OCI-M2 (cell line): ENCODE data around the gene SLAIN2.
A peak's percentile ranks its signal among the peaks of the same experiment; 100 is the strongest.

Experiments used
- DNase-seq: peaks from one replicate; lab custom pipeline; 2025; ENCODE audit not compliant: unreplicated experiment; lab: John Stamatoyannopoulos, UW

Gene SLAIN2

DNA sequence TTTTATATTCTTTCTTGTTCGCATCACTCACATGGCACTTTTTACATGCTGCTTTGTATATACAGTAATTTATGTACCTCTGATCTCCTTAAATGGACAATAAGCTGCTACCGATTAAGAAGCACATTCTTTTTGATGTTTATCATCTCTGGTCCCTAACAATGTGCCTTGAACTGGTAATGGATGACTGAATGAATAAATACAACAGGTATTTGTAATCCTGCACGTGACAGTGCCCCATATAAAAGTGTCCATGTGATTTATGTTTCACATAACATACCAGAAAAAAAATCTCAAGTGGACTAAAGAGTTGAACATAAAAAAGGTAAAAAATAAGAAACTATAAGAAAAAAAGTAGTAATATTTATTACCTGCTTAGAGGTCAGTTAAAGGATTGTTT lies 7.7 kb upstream of the SLAIN2 start:
- no peak for DNase-seq

DNA sequence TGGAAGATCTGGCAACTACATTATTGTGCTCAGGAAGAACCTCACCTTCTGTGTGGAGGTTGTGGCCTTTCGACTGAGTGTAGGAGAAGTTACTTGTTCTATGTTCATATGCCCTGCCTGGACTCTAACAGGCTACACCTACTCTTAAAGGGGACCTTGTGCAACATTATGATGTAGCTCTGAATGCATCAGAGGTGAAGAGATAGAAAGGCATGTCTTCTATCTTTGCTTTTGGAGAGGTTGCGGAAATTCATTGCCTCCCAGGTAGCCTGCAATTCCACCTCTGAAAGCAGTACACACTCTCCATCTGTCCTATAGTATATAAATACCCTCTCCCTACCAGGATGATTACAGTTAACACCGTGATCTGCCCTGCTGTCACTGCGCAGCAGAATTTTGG lies 7.1 kb upstream of the SLAIN2 start:
- DNase-seq, result no peak

DNA sequence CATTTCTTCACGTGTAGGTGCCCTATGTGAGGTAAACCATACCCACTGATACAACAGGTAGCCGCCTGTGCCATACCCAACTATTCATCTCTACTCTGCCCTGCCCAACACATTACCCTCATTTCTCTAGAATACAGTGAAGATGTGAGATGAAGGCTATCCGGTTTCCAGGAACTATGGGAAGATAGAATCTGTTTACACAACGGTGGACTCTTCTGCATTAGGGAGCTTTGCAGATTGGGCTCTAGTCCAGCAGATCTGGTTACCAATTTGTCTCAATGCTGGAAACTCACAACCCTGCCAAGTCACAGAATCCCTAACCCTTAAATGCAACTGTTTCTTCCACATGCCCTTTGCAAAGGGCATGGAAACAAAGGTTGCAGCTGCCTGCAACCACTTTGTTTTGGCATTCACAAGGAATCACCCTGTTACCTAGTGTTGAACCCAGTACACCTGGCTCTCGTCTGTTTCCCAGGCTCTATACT lies 6.4 kb upstream of the SLAIN2 start:
- DNase-seq, result no peak

DNA sequence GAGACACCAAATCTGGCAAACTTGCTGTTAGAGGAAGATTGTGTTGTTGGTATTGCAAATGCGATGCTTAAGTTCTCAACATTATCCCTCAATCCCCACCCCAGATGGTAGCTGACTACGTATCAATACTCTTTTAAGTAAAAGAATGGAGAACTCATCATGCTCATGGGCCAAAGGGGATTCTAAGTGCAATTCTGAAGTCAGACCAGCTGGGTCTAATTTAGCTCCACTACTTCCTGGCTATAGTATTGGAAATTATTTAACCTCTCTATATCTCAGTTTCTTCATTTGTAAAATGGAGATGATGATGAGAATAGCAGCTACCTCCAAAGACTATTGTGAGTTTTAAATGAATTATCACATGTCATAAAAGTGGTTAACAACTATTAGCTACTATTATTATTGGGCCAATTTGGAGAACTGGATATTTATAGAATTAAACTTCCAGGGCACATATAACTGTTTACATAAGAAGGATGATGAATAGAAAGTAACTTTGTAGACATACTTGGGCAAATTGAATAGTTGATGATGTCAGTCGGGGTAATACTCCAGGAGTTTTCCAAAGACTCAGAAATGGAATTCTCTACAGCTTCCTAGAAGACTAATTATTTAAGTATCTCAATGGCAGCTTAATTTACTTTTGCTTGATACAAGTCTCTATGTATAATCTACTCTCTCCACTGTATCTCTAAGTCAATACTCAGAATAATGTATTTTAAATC lies 5.0 kb upstream of the SLAIN2 start:
- no peak for DNase-seq

DNA sequence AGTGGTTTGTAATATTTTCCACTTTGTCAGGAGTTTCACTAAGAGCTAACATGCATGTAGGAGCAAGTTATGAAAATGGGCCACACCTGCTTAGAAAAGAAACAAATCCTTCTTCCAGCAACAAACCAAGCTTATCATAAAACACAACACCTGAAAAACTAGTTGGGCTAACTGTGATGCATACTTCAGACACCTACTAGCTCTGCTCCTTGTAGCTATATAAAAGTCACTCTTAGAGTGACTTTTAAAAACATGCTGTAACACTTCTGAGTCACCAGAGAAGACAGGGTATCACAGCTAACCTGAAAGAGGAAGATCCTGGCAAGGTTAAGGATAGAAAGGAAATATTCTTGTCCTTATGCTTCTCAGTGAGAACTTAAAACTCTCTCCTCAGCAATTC lies 3.6 kb upstream of the SLAIN2 start:
- no peak for DNase-seq

DNA sequence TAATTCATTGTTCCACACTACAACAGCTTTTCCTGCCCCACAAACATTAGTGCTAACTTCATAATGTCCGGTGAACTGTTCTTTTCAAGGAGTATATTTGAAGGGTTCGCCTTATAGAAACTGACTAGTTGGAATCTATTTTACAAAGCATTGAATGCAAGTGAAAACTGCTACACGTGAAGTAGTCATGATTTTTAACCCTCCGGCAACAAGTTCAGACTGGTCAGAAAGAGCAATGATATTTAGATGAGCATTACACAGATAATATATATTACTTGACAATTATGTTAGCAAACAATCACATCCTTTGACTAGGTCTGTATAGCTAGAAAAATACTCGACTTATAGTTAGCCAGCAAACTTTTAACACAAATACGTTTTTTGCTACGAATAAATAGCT lies 1.7 kb upstream of the SLAIN2 start:
- DNase-seq, result no peak

DNA sequence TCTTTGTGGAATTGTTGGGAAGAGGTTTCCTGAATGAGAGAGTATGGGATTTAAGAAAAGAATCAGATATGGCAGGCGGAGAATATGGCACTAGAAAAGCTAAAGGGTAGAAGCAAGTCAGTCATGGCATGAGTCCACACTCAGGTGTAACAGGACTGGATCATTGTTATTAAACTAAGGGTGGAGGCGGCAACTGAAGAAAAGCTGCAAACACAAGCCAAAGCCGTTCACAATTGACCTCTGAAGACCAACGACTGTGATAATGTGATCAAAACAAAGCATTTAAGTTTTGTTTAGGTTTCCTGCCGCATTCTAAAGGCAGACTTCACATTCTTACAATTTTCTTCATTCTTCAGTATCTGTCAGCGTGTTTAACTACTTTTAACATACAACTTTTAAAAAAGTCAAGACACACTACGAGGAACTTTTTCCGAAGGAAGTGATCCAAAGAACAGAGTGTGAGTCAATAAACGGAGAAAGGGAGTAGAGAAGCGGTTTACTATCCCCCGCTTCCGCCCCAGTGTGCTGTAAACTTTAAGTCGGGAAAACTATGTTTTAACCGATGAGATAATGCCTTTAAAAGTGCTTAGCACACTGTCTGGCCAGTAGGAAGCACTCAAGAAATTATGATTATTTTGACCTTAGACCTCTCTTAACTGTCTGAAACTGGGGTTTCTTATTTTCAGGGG lies 909 bp upstream of the SLAIN2 start:
- DNase-seq, result peak; percentile 18

DNA sequence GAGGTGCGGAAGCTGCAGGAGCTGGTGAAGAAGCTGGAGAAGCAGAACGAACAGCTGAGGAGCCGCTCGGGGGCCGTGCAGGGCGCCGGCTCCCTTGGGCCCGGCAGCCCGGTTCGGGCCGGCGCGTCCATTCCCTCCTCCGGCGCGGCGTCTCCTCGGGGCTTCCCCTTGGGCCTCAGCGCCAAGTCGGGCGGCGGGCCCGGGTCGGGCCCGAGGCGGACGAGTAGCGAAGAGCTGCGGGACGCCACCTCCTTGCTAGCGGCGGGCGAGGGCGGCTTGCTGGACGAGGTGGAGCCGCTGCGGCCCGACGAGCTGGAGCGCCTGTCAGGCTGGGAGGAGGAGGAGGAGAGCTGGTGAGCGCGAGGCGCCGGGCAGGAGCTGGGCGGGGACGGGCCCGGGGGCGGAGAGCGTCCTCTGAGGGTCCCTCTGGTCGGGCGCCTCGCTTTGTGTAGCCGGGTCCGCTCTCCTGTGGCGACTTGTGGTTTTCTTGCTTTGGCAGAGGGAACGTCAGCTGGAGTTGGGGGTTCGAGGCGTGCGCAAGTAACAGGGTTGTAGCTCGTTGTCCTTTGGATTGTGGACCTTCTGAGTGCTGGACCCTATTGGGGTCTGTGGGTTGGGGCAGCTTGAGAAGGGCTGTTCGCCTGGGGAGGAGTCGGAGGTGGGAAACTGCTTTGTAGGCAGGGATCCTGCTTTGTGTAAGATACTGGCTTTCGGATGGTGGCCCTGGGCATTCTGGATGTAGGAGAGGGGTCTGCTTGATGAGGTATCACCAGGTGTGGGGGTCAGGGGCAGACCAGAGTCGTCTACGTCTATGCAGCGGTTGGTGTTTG lies 662 bp downstream of the SLAIN2 start:
- DNase-seq, result no peak

DNA sequence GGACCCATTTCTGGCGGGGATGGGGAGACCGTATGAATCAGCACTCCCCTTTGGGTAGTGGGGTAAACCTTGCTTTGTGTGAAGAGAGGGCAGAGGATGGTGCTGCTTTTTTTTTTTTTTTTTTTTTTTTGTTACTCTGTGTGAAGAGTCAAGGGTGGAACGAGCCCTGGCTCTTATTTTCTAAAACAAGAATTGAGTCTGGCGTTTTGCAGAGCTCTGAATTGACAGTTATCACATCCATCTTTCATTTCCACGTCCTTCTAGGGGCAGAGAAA lies 1.2 kb downstream of the SLAIN2 start:
- no peak for DNase-seq

DNA sequence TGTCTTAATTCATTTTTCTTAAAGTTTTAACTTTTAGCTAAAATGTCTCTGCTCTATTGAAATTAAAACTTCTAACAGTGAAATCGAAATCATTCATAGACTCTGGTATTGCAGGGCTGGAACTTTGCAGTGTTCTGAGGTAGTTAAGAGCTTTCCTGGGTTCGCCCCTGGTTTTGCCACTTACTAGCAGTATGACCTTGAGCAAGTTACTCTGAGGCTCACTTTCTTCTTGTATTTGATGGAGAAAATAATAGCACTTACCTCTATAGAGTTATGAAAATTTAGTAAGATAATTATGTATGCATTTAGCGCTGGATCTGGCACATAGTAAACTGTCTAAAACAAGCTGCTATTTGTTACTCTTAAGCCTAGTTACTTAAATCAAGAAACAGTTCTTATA lies 1.7 kb downstream of the SLAIN2 start:
- no peak for DNase-seq

DNA sequence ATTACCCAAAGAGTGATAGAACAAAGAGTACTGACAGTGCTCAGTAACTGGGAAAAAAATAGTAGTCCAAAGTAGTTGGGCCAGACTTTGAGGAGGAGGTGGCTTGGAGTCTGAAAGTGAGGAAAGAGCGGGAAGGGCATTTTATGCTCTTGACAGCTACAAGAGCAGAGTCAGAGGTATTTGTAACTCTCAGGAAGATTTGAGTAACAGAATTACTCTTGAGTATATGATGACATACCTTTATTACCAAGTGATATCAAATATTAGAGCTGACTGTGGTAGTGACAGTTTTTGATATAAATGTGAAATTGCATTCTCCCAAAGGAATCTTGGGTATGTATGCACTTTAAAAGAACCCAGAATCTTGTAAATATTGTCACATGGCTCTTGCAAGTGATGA lies 2.2 kb downstream of the SLAIN2 start:
- no peak for DNase-seq

DNA sequence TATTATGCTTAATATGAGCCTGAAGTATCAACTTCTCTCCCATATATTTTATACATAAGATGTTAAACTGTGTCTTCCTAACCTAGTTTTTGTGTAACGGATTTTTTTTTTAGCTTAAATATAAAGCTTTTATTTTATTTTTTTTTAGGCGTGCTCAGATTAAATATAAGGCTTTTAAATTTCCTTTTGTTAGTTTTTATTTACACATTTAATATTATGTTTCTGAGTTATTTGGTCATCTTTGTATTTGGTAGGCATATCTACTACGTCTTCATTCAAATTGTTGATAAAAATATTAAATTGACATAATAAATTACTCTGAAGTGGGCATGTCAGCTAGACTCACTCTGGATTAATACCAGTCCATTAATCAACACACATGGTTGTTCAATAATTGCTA lies 4.2 kb downstream of the SLAIN2 start:
- DNase-seq, result no peak

DNA sequence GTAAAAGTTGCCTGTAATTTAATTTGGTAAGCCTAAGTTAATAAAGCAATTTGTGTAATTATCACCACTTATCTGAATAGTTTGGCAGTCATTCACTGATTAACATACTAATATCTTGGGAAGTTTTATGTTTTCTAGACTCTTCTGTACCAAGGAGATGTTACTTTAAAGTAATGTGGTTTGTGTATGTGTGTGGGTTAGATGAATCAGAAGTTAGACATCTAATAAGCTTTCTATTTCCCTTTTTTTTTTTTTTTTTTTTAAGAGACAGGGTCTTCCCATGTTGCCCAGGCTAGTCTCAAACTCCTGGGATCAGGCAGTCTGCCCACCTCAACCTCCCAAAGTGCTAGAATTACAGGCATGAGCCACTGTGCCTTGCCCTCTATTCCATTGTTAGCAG lies 5.3 kb downstream of the SLAIN2 start:
- no peak for DNase-seq

DNA sequence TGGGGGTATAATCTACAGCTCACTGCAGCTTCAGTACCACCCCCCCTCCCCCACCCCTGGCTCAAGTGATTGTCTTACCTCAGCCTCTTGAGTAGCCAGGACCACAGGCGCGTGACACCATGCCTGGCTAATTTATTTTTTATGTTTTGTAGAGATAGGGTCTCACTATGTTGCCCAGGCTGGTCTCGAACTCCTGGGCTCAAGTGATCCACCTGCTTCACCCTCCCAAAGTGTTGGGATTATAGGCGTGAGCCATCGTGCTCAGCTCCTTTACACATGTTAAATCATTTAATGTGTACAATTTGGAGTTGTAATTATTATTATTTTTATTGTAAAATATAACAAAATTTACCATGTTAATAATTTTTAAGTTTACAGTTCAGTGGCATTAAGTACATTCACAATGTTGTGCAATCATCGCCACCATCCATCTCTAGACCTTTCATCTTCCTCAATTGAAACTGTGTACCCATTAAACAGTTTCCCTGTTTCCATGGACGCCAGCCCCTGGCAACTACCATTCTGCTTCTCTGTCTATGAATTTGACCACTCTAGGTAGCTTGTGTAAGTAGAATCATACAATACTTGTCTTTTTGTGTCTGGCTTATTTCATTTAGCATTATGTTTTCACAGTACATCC lies 6.1 kb downstream of the SLAIN2 start:
- no peak for DNase-seq

DNA sequence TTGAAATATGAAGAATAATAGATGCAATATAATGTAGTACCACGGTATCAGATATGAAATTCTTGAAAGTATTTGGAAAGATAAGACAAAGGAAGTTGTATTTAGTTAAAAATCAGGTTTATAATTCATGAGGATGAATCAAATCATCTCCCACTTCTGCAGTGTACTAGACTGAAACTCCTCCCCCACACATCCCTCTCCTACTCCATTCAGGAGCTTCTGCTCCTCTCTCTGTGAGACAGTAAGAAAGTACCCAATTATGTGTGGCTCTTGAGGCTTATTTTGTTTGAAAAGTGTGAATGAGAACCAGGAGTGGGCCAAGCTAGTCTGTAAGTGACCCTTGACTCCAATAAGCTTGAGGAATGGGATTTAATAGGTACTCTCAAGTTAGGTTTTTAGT lies 9.5 kb downstream of the SLAIN2 start:
- no peak for DNase-seq

DNA sequence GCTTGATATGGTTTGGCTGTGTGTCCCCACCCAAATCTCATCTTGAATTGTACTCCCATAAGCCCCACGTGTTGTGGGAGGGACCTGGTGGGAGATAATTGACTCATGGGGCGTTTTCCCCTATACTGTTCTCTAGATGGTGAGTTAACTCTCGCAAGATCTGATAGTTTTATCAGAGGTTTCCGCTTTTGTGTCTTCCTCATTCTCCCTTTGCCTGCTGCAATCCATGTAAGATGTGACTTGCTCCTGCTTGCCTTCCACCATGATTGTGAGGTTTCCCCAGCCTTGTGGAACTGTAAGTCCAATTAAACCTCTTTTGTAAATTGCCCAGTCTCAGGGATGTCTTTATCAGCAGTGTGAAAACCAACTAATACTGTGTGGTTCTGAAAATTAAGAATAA lies 11.5 kb downstream of the SLAIN2 start:
- no peak for DNase-seq

DNA sequence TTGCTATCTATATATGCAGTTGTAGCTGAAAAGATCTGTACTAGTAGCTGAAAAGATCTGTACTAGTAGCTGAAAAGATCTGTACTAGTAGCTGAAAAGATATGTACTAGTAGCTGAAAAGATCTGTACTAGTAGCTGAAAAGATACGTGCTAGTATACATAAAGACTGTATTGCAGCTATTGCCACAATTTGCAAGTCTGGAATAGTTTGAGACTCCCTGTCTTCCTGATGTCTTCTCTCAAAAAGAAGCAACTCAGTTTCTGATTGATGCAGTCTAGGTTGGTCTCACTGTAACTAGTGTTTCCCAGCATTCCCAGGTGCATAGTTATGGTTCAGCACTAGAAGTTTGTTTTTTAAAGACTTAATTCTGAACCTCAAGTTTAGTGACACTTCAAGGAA lies 15.0 kb downstream of the SLAIN2 start:
- no peak for DNase-seq

DNA sequence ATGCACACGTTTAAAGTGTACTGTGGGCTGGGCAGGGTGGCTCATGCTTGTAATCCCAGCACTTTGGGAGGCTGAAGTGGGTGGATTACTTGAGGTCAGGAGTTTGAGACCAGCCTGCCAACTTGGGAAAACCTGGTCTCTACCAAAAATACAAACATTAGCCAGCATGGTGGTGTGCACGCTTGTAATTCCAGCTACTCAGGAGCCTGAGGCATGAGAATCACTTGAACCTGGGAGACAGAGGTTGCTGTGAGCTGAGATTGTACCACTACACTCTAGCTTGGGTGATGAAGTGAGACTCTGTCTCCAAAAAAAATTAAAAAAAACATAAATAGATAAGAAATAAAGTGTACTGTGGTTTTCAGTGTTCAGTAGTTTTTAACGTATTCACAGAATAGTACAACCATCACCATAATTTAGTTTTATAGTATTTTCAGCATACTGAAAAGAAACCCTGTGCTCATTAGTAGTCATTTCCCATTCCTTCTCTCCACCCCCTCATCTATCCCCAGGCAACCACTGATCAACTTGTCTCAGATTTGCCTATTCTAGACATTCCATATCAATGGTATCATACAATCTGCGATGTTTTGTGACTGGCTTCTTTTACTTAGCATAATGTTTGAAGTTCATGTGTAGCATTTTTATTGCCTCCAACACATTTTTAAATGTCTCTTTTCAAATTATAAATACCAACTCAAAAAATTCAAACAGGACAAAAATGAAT lies 19.1 kb downstream of the SLAIN2 start:
- no peak for DNase-seq

DNA sequence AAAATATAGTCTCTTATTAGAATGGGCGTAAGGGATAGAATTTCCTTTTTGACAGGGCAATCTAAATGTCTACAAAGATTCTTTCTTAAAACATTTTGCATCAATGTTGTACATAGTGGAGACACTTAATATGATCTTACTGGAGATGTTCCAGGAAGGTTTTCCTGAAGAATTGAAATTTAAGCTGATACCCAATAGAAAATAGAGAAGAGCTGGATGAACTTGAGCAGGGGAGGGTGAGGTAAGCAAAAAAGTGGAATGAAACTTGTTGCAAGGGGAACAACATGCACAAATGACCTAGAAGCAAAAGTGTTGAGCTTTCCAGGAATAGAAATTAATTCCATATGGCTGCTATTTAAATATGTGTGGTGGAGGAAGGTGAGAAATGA lies 19.7 kb downstream of the SLAIN2 start:
- no peak for DNase-seq

DNA sequence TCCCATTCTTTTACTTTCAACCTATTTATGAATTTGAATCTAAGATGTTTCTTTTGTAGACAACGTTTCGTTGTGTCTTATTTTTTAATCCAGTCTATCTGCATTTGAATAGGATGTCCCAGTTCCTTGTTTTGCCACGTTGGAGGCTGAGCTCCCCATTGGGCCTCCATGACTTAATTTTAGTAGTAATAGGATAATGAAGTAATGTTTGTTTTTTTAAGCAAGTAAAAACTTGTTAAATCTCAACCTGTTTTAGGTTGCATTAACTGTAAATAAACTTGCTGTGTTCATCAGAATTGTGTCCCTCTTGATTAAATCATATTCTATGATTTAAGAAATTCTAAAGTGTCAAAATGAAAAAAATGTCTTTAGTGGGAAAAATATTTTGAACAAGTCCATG lies 25.3 kb downstream of the SLAIN2 start:
- DNase-seq, result no peak

DNA sequence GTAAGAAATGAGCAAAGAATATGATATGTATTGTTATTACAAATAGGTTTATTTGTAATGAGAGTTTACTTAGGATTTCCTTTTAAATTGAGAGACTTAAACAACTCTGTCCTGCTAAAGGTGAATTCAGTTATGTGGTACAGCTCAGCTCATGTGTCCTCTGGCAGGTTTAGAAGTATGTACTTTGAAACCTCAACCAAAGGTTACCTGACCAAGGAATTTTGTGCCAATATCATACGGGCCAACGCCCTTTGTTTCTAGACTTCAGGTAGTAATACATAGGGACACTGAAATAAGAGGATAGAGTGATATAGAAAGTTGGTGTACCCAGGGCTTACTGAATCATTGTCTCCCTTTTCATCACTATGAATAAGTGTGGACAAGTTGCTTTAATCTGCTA lies 25.7 kb downstream of the SLAIN2 start:
- DNase-seq, result no peak
